ENCODE results near the gene MPL.

MPL gene

DNA sequence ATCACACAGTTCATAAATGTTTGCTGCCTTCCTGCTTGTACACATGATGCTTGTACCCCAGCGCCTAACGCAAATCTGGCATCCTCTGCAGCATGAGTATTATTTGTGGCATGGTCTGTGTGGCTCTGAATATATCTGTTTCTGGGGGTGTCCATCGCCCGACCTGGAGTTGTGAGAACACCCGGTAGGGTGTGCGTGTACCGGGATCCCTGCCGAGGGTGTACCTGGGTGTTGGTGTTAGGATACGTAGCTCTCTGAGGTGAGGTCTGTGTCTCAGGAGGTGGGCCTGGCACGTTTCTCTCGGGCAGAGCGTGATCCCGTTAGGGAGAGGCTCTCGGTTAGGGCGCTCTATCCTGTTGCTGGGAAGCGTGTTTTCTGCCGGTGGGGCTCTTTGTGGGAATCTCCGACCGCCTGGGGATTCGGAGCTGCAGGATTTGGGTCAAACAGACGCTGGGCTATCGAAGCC is 10.8 kb downstream of the MPL start:
- H3K4me1 ChIP-seq (ENCODE audit: control insufficient read depth, insufficient read depth, low read length), result 0 out of 2 replicates have a peak, but pooled peaks cover 3% of the 10 kb centered on the region
- peak overlapping the region; percentile 55 for H3K4me3 ChIP-seq (ENCODE audit: low read depth, low read length)
- no peaks in the 10 kb centered on the region for H3K9me3 ChIP-seq (ENCODE audit: control insufficient read depth, insufficient read depth, low read depth, low read length)
- CTCF ChIA-PET, result interaction anchor here (0.7 to 2.1 kb wide), 3 partner anchors 9 to 54 kb away, joined by 3 to 6 read pairs (median 3); partner anchors contain the start of gene CDC20
- H3K36me3 ChIP-seq (ENCODE audit: control insufficient read depth in 2 of 2, insufficient read depth in 1 of 2, low read length in 2 of 2), result no peaks in the 10 kb centered on the region
- peak overlapping the region; percentile 77; the same call in 1 of the 2 replicates for H3K27ac ChIP-seq (ENCODE audit: extremely low read depth, low read depth, low read length)
- POLR2A ChIA-PET, result interaction anchor here (0.6 to 2.3 kb wide), 8 partner anchors 9 to 302 kb away, joined by 3 to 32 read pairs (median 4); partner anchors contain the start of genes CDC20, ELOVL1 and KDM4A
- no peak for TF ChIP-seq GLIS2 (tag by site-specific recombination; IDR thresholded peaks at IDR 0.05)
- TF ChIP-seq KLF7 (tag by site-specific recombination; IDR thresholded peaks at IDR 0.05; ENCODE audit: borderline replicate concordance), result no peak
- TF ChIP-seq ZNF776 (tag by site-specific recombination; IDR thresholded peaks at IDR 0.05; ENCODE audit: borderline replicate concordance), result no peak
- no peak for TF ChIP-seq ZNF600 (tag by site-specific recombination; IDR thresholded peaks at IDR 0.05)
- TF ChIP-seq, protein P1, sequence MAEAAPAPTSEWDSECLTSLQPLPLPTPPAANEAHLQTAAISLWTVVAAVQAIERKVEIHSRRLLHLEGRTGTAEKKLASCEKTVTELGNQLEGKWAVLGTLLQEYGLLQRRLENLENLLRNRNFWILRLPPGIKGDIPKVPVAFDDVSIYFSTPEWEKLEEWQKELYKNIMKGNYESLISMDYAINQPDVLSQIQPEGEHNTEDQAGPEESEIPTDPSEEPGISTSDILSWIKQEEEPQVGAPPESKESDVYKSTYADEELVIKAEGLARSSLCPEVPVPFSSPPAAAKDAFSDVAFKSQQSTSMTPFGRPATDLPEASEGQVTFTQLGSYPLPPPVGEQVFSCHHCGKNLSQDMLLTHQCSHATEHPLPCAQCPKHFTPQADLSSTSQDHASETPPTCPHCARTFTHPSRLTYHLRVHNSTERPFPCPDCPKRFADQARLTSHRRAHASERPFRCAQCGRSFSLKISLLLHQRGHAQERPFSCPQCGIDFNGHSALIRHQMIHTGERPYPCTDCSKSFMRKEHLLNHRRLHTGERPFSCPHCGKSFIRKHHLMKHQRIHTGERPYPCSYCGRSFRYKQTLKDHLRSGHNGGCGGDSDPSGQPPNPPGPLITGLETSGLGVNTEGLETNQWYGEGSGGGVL (tag by site-specific recombination; IDR thresholded peaks at IDR 0.05), result no peak
- TF ChIP-seq, protein P2, sequence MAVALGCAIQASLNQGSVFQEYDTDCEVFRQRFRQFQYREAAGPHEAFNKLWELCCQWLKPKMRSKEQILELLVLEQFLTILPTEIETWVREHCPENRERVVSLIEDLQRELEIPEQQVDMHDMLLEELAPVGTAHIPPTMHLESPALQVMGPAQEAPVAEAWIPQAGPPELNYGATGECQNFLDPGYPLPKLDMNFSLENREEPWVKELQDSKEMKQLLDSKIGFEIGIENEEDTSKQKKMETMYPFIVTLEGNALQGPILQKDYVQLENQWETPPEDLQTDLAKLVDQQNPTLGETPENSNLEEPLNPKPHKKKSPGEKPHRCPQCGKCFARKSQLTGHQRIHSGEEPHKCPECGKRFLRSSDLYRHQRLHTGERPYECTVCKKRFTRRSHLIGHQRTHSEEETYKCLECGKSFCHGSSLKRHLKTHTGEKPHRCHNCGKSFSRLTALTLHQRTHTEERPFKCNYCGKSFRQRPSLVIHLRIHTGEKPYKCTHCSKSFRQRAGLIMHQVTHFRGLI (tag by site-specific recombination; IDR thresholded peaks at IDR 0.05), result no peak; the same call in 1 of the 2 replicates
- no peak for TF ChIP-seq ZBTB21 (tag by site-specific recombination; IDR thresholded peaks at IDR 0.05)
- no peak for TF ChIP-seq IKZF3 (tag by site-specific recombination; IDR thresholded peaks at IDR 0.05)
- 0 out of 2 replicates have a peak, but pooled peaks have one; percentile 13 for TF ChIP-seq ZSCAN16 (tag by site-specific recombination; IDR thresholded peaks at IDR 0.05)
- peak; percentile 24; the same call in 1 of the 2 replicates for TF ChIP-seq ZFP37 (tag by site-specific recombination; IDR thresholded peaks at IDR 0.05)
- TF ChIP-seq, protein P3, sequence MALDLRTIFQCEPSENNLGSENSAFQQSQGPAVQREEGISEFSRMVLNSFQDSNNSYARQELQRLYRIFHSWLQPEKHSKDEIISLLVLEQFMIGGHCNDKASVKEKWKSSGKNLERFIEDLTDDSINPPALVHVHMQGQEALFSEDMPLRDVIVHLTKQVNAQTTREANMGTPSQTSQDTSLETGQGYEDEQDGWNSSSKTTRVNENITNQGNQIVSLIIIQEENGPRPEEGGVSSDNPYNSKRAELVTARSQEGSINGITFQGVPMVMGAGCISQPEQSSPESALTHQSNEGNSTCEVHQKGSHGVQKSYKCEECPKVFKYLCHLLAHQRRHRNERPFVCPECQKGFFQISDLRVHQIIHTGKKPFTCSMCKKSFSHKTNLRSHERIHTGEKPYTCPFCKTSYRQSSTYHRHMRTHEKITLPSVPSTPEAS (tag by site-specific recombination; IDR thresholded peaks at IDR 0.05), result no peak
- TF ChIP-seq ZNF837 (tag by site-specific recombination; IDR thresholded peaks at IDR 0.05), result no peak
- TF ChIP-seq ZNF266 (tag by site-specific recombination; IDR thresholded peaks at IDR 0.05; ENCODE audit: low read depth), result no peak
- TF ChIP-seq ZNF596 (tag by site-specific recombination; IDR thresholded peaks at IDR 0.05), result no peak
- no peak; the same call in 1 of the 2 replicates for TF ChIP-seq KLF1 (tag by site-specific recombination; IDR thresholded peaks at IDR 0.05)
- TF ChIP-seq ZNF785 (tag by site-specific recombination; IDR thresholded peaks at IDR 0.05), result no peak
- no peak for TF ChIP-seq ZNF223 (tag by site-specific recombination; IDR thresholded peaks at IDR 0.05)
- no peak for TF ChIP-seq OVOL3 (tag by site-specific recombination; IDR thresholded peaks at IDR 0.05)
- no peak for TF ChIP-seq ZNF16 (tag by site-specific recombination; IDR thresholded peaks at IDR 0.05; ENCODE audit: low read depth)
- no peak for TF ChIP-seq ZNF585B (tag by site-specific recombination; IDR thresholded peaks at IDR 0.05)
- TF ChIP-seq, protein P4, sequence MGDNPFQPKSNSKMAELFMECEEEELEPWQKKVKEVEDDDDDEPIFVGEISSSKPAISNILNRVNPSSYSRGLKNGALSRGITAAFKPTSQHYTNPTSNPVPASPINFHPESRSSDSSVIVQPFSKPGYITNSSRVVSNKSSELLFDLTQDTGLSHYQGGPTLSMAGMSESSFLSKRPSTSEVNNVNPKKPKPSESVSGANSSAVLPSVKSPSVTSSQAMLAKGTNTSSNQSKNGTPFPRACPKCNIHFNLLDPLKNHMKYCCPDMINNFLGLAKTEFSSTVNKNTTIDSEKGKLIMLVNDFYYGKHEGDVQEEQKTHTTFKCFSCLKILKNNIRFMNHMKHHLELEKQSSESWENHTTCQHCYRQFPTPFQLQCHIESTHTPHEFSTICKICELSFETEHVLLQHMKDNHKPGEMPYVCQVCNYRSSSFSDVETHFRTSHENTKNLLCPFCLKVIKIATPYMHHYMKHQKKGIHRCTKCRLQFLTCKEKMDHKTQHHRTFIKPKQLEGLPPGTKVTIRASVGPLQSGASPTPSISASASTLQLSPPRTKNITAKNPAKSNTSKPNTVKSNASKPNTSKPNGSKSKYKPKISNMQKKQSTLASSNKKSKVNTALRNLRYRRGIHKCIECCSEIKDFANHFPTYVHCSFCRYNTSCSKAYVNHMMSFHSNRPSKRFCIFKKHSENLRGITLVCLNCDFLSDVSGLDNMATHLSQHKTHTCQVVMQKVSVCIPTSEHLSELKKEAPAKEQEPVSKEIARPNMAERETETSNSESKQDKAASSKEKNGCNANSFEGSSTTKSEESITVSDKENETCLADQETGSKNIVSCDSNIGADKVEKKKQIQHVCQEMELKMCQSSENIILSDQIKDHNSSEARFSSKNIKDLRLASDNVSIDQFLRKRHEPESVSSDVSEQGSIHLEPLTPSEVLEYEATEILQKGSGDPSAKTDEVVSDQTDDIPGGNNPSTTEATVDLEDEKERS (tag by site-specific recombination; IDR thresholded peaks at IDR 0.05), result no peak
- no peak for TF ChIP-seq HOXC10 (CRISPR knock-in tag; IDR thresholded peaks at IDR 0.05)
- TF ChIP-seq ZNF354C (tag by site-specific recombination; IDR thresholded peaks at IDR 0.05; ENCODE audit: borderline replicate concordance, low read depth), result no peak
- TF ChIP-seq, protein P5, sequence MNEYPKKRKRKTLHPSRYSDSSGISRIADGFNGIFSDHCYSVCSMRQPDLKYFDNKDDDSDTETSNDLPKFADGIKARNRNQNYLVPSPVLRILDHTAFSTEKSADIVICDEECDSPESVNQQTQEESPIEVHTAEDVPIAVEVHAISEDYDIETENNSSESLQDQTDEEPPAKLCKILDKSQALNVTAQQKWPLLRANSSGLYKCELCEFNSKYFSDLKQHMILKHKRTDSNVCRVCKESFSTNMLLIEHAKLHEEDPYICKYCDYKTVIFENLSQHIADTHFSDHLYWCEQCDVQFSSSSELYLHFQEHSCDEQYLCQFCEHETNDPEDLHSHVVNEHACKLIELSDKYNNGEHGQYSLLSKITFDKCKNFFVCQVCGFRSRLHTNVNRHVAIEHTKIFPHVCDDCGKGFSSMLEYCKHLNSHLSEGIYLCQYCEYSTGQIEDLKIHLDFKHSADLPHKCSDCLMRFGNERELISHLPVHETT (tag by site-specific recombination; IDR thresholded peaks at IDR 0.05), result no peak
- TF ChIP-seq, protein P6, sequence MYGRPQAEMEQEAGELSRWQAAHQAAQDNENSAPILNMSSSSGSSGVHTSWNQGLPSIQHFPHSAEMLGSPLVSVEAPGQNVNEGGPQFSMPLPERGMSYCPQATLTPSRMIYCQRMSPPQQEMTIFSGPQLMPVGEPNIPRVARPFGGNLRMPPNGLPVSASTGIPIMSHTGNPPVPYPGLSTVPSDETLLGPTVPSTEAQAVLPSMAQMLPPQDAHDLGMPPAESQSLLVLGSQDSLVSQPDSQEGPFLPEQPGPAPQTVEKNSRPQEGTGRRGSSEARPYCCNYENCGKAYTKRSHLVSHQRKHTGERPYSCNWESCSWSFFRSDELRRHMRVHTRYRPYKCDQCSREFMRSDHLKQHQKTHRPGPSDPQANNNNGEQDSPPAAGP (tag by site-specific recombination; IDR thresholded peaks at IDR 0.05), result peak; percentile 66; the same call in 1 of the 2 replicates
- peak; percentile 83 for TF ChIP-seq ZNF501 (tag by site-specific recombination; IDR thresholded peaks at IDR 0.05)
- no peak for TF ChIP-seq ZNF2 (tag by site-specific recombination; IDR thresholded peaks at IDR 0.05)
- TF ChIP-seq ZNF248 (tag by site-specific recombination; IDR thresholded peaks at IDR 0.05), result no peak
- TF ChIP-seq ZFP3 (tag by site-specific recombination; IDR thresholded peaks at IDR 0.05; ENCODE audit: low read depth), result no peak
- no peak for TF ChIP-seq TRIM28 (IDR thresholded peaks at IDR 0.05; ENCODE audit: borderline replicate concordance, low read length)

All from HEK293 (cell line).